Epithelial cell of esophagus (primary cell): ENCODE results near the gene EN2.

ENCODE experiments used
- DNase-seq: peaks from one replicate; pipeline ENCODE4 v3.0.0; 2010; ENCODE audit warnings: low read depth
- H3K4me3 ChIP-seq: 2 replicates; pipeline ENCODE4 v1.5.1; 2011; ENCODE audit warnings: mild to moderate bottlenecking, low read length, control low read depth
- TF ChIP-seq, protein P1 (sequence below): IDR thresholded peaks from 2 replicates; pipeline ENCODE4 v1.5.1; 2011; ENCODE audit warnings: low read depth, mild to moderate bottlenecking, low read length, control low read depth, inconsistent platforms; ENCODE audit not compliant: insufficient read depth; ENCODE audit errors: missing control alignments

The EN2 gene

GRCh38 chr7:155422599-155423336, 35.2 kb upstream of the EN2 start:
- DNase-seq = no peak
- no peak overlapping the region for H3K4me3 ChIP-seq
- TF ChIP-seq, protein P1, sequence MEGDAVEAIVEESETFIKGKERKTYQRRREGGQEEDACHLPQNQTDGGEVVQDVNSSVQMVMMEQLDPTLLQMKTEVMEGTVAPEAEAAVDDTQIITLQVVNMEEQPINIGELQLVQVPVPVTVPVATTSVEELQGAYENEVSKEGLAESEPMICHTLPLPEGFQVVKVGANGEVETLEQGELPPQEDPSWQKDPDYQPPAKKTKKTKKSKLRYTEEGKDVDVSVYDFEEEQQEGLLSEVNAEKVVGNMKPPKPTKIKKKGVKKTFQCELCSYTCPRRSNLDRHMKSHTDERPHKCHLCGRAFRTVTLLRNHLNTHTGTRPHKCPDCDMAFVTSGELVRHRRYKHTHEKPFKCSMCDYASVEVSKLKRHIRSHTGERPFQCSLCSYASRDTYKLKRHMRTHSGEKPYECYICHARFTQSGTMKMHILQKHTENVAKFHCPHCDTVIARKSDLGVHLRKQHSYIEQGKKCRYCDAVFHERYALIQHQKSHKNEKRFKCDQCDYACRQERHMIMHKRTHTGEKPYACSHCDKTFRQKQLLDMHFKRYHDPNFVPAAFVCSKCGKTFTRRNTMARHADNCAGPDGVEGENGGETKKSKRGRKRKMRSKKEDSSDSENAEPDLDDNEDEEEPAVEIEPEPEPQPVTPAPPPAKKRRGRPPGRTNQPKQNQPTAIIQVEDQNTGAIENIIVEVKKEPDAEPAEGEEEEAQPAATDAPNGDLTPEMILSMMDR = no peak

DNA sequence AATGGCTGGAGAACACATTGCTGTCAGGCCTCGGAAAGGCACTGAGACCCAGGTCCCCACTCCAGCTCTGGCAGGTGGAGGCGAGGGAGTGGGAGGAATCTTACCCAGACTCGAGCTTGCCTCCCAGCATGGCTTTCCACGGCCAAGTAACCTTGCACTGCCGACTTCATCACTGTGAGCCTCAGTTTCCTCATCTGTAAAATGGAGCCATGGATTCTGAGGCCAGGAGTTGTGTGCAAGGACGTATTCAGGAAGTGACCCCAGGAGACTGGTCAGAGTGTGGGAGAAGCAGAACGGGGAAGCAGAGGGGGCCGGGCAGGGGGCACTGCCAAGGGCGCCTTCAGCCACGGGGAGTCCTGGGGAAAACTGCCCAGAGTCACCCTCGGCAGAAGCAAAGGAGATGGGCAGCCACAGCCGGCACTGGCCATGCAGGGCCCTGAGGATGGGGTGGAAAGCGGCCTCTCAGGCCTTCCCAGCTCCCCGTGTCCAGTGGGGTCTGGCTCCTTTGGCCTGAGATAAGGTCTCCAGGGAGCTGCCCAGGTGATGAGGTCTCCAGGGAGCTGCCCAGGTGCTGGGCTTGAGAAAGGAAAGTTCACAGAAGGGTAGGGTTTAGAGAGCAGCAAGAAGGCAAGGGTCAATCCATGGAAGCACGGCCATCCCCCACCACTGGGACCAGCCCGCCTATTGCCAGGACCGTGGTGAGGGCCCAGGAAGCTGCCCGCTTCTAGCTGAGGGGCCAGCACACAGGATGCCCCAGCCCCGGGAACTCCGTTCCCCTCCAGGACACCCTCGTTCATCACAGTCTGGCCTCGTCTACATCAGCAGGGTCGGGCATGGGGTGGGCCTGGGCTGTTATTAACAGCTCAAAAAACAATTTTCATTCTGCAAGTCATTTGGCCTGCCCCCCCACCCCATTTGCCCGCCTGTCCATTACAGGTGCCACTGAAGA, 34.3 kb upstream of the EN2 start:
- TF ChIP-seq, protein P1 = no peak
- DNase-seq = no peak
- no peak overlapping the region for H3K4me3 ChIP-seq

GRCh38 chr7:155424301-155425010, 33.5 kb upstream of the EN2 start:
- no peak overlapping the region for H3K4me3 ChIP-seq
- no peak for DNase-seq
- TF ChIP-seq, protein P1 = no peak

GRCh38 chr7:155425011-155425340, 33.0 kb upstream of the EN2 start:
- TF ChIP-seq, protein P1 = no peak
- no peak overlapping the region for H3K4me3 ChIP-seq
- DNase-seq = no peak

- no peak overlapping the region for H3K4me3 ChIP-seq
- DNase-seq = no peak
- TF ChIP-seq, protein P1 = no peak
Measured at GRCh38 chr7:155425887-155426286, 32.0 kb upstream of the EN2 start.

DNA sequence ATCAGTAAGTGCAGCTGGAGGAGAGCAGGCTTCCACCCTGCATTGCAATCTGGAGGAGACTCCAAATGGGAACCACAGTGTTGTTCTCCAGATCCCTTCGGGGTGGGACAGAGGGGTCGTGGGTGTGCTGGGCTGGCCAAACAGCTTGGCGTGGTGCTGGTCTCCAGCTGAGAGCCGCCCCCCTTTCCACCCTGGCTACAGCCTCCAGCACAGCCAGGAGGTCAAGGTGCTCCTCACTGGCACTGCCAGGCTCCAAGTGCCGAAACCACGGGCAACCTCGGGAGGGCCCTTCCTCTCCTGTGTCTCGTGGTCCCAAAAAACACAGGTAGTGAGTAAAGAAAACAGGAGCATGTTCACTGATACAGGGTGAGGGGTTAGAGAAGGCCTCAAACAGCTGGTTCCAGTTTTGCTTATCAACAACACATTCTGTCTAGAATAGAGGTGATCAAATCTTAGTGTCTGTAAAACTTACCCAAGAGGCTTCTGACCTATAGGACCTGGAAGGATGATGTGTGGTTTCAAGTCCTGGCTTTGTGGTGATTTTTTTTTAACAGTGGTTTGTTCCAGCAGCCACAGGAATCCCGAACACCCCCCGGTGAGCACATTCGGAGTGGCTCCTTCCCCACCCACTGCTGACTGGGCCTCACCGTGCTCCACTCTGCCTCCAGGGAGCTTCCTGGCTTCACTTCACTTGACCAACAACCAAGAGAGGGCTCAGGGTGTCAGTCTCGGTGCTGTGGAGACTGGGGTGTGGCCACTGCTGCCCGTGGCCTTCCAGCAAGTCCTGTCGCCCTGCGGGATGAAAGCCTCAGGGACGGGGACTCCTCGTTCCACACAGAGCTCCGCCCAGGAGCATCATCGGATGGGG, 31.2 kb upstream of the EN2 start:
- TF ChIP-seq, protein P1 = no peak
- no peak overlapping the region for H3K4me3 ChIP-seq
- DNase-seq = no peak
